Stimulated activated naive CD4-positive, alpha-beta T cell (primary cell): Measurements from ENCODE around the gene LRRC4B.
"Not testable (repeated sequence)": the region's sequence is repeated elsewhere in the genome, so short reads cannot be mapped to it uniquely, and the experiment has no call there.

Source experiments
- DNase-seq, 6 experiments: peaks; one replicate each; lab custom pipeline; 2025; lab: John Stamatoyannopoulos, UW

LRRC4B gene

GRCh38 chr19:50486823-50487515 is 81.3 kb downstream of the LRRC4B start:
- peak in 5 of 6 experiments; percentile 5 to 37 (median 22) for DNase-seq

GRCh38 chr19:50485284-50485955 is 82.8 kb downstream of the LRRC4B start:
- DNase-seq = no peak

- DNase-seq = no peak
Measured at GRCh38 chr19:50482916-50483315, 85.3 kb downstream of the LRRC4B start.

GRCh38 chr19:50482271-50482855 is 85.9 kb downstream of the LRRC4B start:
- no peak for DNase-seq

GRCh38 chr19:50481351-50482149 is 86.7 kb downstream of the LRRC4B start:
- DNase-seq = no peak

GRCh38 chr19:50480281-50481111 is 87.7 kb downstream of the LRRC4B start:
- DNase-seq = no peak

- no peak for DNase-seq
Measured at GRCh38 chr19:50479761-50480251, 88.4 kb downstream of the LRRC4B start.

GRCh38 chr19:50478901-50479715 is 89.1 kb downstream of the LRRC4B start:
- no peak for DNase-seq

- DNase-seq = no peak
Measured at GRCh38 chr19:50477751-50478515, 90.3 kb downstream of the LRRC4B start.

GRCh38 chr19:50476907-50477238 is 91.4 kb downstream of the LRRC4B start:
- DNase-seq = no peak

- DNase-seq = peak; percentile 87 to 95 (median 92)
Measured at GRCh38 chr19:50476224-50476906, 91.9 kb downstream of the LRRC4B start, which contains the start of the genes EMC10 and GARIN5A. TSS of gene EMC10 (plus strand) at chr19:50476507. CDS start at chr19:50476545, 38 bp downstream. TSS of gene GARIN5A (minus strand) at chr19:50476848. CDS start at chr19:50476388, 460 bp downstream.

GRCh38 chr19:50475736-50476223 is 92.5 kb downstream of the LRRC4B start:
- DNase-seq = no peak

- no peak for DNase-seq
Measured at GRCh38 chr19:50475101-50475568, 93.1 kb downstream of the LRRC4B start.

GRCh38 chr19:50473336-50473735 is 94.9 kb downstream of the LRRC4B start:
- DNase-seq = not testable (repeated sequence)

- DNase-seq = no peak
Measured at GRCh38 chr19:50468818-50469217, 99.4 kb downstream of the LRRC4B start.

- no peak for DNase-seq
Measured at GRCh38 chr19:50467566-50467965, 100.7 kb downstream of the LRRC4B start.
